H9 (cell line): Measurements from ENCODE around the gene RNF212. TPM values are rescaled to one million over a fixed set of nuclear protein-coding genes. Genes with fewer than 3 reads are reported as not detected.
A peak's percentile ranks its signal among the peaks of the same experiment; 100 is the strongest.

ENCODE experiments used
- DNase-seq: peaks from one replicate; pipeline ENCODE4 v3.0.0-alpha.2; 2017
- H2AFZ ChIP-seq: one replicate; pipeline ENCODE4 v1.6.1; 2013; ENCODE audit warnings: mild to moderate bottlenecking, low read length, control low read depth, moderate library complexity
- H2AK5ac ChIP-seq: 2 replicates; pipeline ENCODE4 v1.6.1; 2013; ENCODE audit warnings: low read length, control low read depth, mixed read lengths; ENCODE audit not compliant: insufficient read length
- H2BK120ac ChIP-seq: one replicate; pipeline ENCODE4 v1.6.1; 2013; ENCODE audit warnings: low read depth, mild to moderate bottlenecking, low read length, control low read depth, inconsistent platforms; ENCODE audit not compliant: poor library complexity, severe bottlenecking
- H2BK12ac ChIP-seq: 2 replicates; pipeline ENCODE4 v1.6.1; 2013; ENCODE audit warnings: low read length, control low read depth, mixed read lengths, low read depth; ENCODE audit not compliant: insufficient read length
- H2BK15ac ChIP-seq: 2 replicates; pipeline ENCODE4 v1.6.1; 2013; ENCODE audit warnings: low read depth, low read length, control low read depth
- H2BK20ac ChIP-seq: one replicate; pipeline ENCODE4 v1.6.1; 2013; ENCODE audit warnings: low read depth, mild to moderate bottlenecking, low read length, control low read depth, inconsistent platforms; ENCODE audit not compliant: poor library complexity, severe bottlenecking
- H2BK5ac ChIP-seq: 2 replicates; pipeline ENCODE4 v1.6.1; 2013; ENCODE audit warnings: low read length, control low read depth, mixed read lengths; ENCODE audit not compliant: insufficient read length
- H3K14ac ChIP-seq: 2 replicates; pipeline ENCODE4 v1.6.1; 2013; ENCODE audit warnings: low read length, control low read depth; ENCODE audit not compliant: insufficient read depth
- H3K18ac ChIP-seq: 2 replicates; pipeline ENCODE4 v1.6.1; 2013; ENCODE audit warnings: low read depth, mild to moderate bottlenecking, mixed read lengths, low read length, control low read depth; ENCODE audit not compliant: insufficient read length
- H3K23ac ChIP-seq: 2 replicates; pipeline ENCODE4 v1.6.1; 2013; ENCODE audit warnings: low read length, control low read depth, mixed read lengths, low read depth; ENCODE audit not compliant: insufficient read length
- H3K23me2 ChIP-seq: 2 replicates; pipeline ENCODE4 v1.6.1; 2013; ENCODE audit warnings: low read depth, mild to moderate bottlenecking, mixed read lengths, low read length, control low read depth; ENCODE audit not compliant: insufficient read length, poor library complexity, severe bottlenecking
- H3K27ac ChIP-seq: 2 replicates; pipeline ENCODE4 v1.5.1; 2013; ENCODE audit warnings: low read length, control low read depth, mixed read lengths, low read depth; ENCODE audit not compliant: insufficient read length
- H3K27me3 ChIP-seq: 2 replicates; pipeline ENCODE4 v1.6.1; 2013; ENCODE audit warnings: low read length, control low read depth, inconsistent platforms; ENCODE audit not compliant: insufficient read depth
- H3K4ac ChIP-seq: 2 replicates; pipeline ENCODE4 v1.6.1; 2013; ENCODE audit warnings: low read depth, mild to moderate bottlenecking, control low read depth, inconsistent platforms, low read length, moderate library complexity
- H3K4me1 ChIP-seq: 2 replicates; pipeline ENCODE4 v1.6.1; 2013; ENCODE audit warnings: low read length, control low read depth, inconsistent platforms; ENCODE audit not compliant: insufficient read depth
- H3K4me2 ChIP-seq: 2 replicates; pipeline ENCODE4 v1.6.1; 2013; ENCODE audit warnings: low read length, control low read depth, mixed read lengths; ENCODE audit not compliant: insufficient read length, insufficient read depth
- H3K56ac ChIP-seq: 2 replicates; pipeline ENCODE4 v1.6.1; 2013; ENCODE audit warnings: low read depth, mild to moderate bottlenecking, mixed read lengths, low read length, control low read depth; ENCODE audit not compliant: insufficient read length
- H3K79me1 ChIP-seq: 2 replicates; pipeline ENCODE4 v1.6.1; 2013; ENCODE audit warnings: low read depth, mild to moderate bottlenecking, moderate library complexity, low read length, control low read depth, inconsistent platforms; ENCODE audit not compliant: insufficient read depth, poor library complexity, severe bottlenecking
- H3K79me2 ChIP-seq: 2 replicates; pipeline ENCODE4 v1.6.1; 2013; ENCODE audit warnings: low read length, control low read depth, inconsistent platforms; ENCODE audit not compliant: insufficient read depth
- H3K9ac ChIP-seq: 2 replicates; pipeline ENCODE4 v1.6.1; 2013; ENCODE audit warnings: low read length, control low read depth, mixed read lengths; ENCODE audit not compliant: insufficient read length; ENCODE audit errors: extremely low read depth
- H3K9me3 ChIP-seq: one replicate; pipeline ENCODE4 v1.6.1; 2013; ENCODE audit warnings: low read depth, low read length, inconsistent platforms; ENCODE audit not compliant: control insufficient read depth
- H3T11ph ChIP-seq: one replicate; pipeline ENCODE4 v1.6.1; 2013; ENCODE audit warnings: mild to moderate bottlenecking, low read length, control low read depth, inconsistent platforms
- H4K20me1 ChIP-seq: one replicate; pipeline ENCODE4 v1.6.1; 2013; ENCODE audit not compliant: control insufficient read depth, insufficient read length, insufficient read depth
- H4K5ac ChIP-seq: 2 replicates; pipeline ENCODE4 v1.6.1; 2013; ENCODE audit warnings: low read depth, mild to moderate bottlenecking, mixed read lengths, low read length, control low read depth; ENCODE audit not compliant: insufficient read length
- H4K8ac ChIP-seq: replicated peaks from 2 replicates; pipeline ENCODE4 v1.6.1; 2013; ENCODE audit warnings: low read length, control low read depth, mixed read lengths, low read depth; ENCODE audit not compliant: insufficient read length
- H4K91ac ChIP-seq: 2 replicates; pipeline ENCODE4 v1.6.1; 2013; ENCODE audit warnings: low read depth, mild to moderate bottlenecking, moderate library complexity, mixed read lengths, low read length, control low read depth; ENCODE audit not compliant: insufficient read length
- H3K27ac Mint-ChIP-seq, 3 experiments: 2 replicates in 2 of 3; 3 replicates in 1 of 3; pipeline ENCODE4 v1.8.0; 2020 to 2021; ENCODE audit warnings: mixed read lengths in 3 of 3, mild to moderate bottlenecking in 1 of 3, moderate library complexity in 1 of 3
- H3K27me3 Mint-ChIP-seq: 2 replicates; pipeline ENCODE4 v1.8.0; 2021; ENCODE audit warnings: low read depth, mild to moderate bottlenecking, moderate library complexity, mixed read lengths
- H3K36me3 Mint-ChIP-seq, 3 experiments: 2 replicates in 2 of 3; 3 replicates in 1 of 3; pipeline ENCODE4 v1.8.0; 2020 to 2021; ENCODE audit warnings: low read depth in 3 of 3, mixed read lengths in 3 of 3; ENCODE audit not compliant: insufficient read depth in 1 of 3
- H3K4me1 Mint-ChIP-seq, 2 experiments: 2 replicates each; pipeline ENCODE4 v1.8.0; 2020; ENCODE audit warnings: mixed read lengths in 2 of 2
- H3K4me3 Mint-ChIP-seq, 2 experiments: 2 replicates in 1 of 2; 3 replicates in 1 of 2; pipeline ENCODE4 v1.8.0; 2020 to 2021; ENCODE audit warnings: mild to moderate bottlenecking in 2 of 2, mixed read lengths in 2 of 2, moderate library complexity in 1 of 2
- H3K9me3 Mint-ChIP-seq, 2 experiments: 2 replicates in 1 of 2; 3 replicates in 1 of 2; pipeline ENCODE4 v1.8.0; 2020; ENCODE audit warnings: mild to moderate bottlenecking in 2 of 2, mixed read lengths in 2 of 2, moderate library complexity in 1 of 2
- CTCF ChIP-seq: fragments of 200-600 bp; sonication (generic); conservative IDR thresholded peaks from 3 replicates; pipeline ENCODE4 v1.8.0; 2021; ENCODE audit warnings: antibody characterized with exemption, mild to moderate bottlenecking
- WGBS: extraction: QIAGEN DNeasy Blood & Tissue Kit; methylation state at CpG from one replicate; pipeline ENCODE4 v1.1.7; 2013; ENCODE audit warnings: missing lambda C conversion rate, low lambda C conversion rate, mixed read lengths; ENCODE audit not compliant: insufficient read length; ENCODE audit errors: extremely low coverage; 5-methylcytosine and 5-hydroxymethylcytosine counted together
- total RNA-seq: library from RNA; stranded (reverse); gene quantifications from 2 replicates; pipeline ENCODE4 v1.2.1, GENCODE V29; 2021

Gene RNF212
- total RNA-seq, 1 experiment from 2014 or later, result 3.0 TPM

GRCh38 chr4:1052231-1052671 lies 61.1 kb downstream of the RNF212 start:
- Histone ChIP-seq H2BK20ac (no peak overlapping the region), H2BK12ac (no peak overlapping the region), H3K9ac (no peak overlapping the region), H4K20me1 (no peaks in the 10 kb centered on the region), H2AFZ (no peak overlapping the region), H3K18ac (no peak overlapping the region), H3K27ac (no peak overlapping the region), H3K14ac (no peak overlapping the region; the same call in 1 of the 2 replicates), H3K79me2 (no peaks in the 10 kb centered on the region), H3K23me2 (no peaks in the 10 kb centered on the region), H2BK15ac (no peak overlapping the region), H2BK5ac (no peak overlapping the region), H4K8ac (no peak overlapping the region), H3K4ac (no peak overlapping the region), H2AK5ac (no peak overlapping the region), H3K4me2 (no peak overlapping the region), H3K9me3 (no peaks in the 10 kb centered on the region), H4K91ac (no peak overlapping the region), H3K79me1 (no peaks in the 10 kb centered on the region), H3K4me1 (no peaks in the 10 kb centered on the region), H4K5ac (no peak overlapping the region), H3T11ph (no peak overlapping the region), H3K27me3 (no peaks in the 10 kb centered on the region; the same call in 1 of the 2 replicates), H2BK120ac (no peak overlapping the region), H3K56ac (no peak overlapping the region), H3K23ac (no peak overlapping the region)
- DNase-seq, result peak; percentile 21
- H3K27ac Mint-ChIP-seq, result no peak overlapping the region
- TF ChIP-seq CTCF, result no peak
- no peak overlapping the region for H3K4me3 Mint-ChIP-seq
- no peaks in the 10 kb centered on the region; a peak in 1 of 7 replicates for H3K36me3 Mint-ChIP-seq
- H3K9me3 Mint-ChIP-seq, result peaks cover 0 to 5% of the 10 kb centered on the region in 2 experiments; a peak in 2 of 5 replicates
- peaks cover 5 to 7% of the 10 kb centered on the region in 2 experiments; a peak in 2 of 4 replicates for H3K4me1 Mint-ChIP-seq
- no CpG with 5 or more reads among the region's 15 CpGs for WGBS
- H3K27me3 Mint-ChIP-seq, result peaks cover 78% of the 10 kb centered on the region
